ENCODE data around the gene TSC22D2. TPM values are rescaled to one million over a fixed set of nuclear protein-coding genes. Genes with fewer than 3 reads are reported as not detected.

TSC22D2 gene
- total and polyA plus RNA-seq, 2 of the 4 experiments (the other 2 are of a cell fraction): 12.2 to 20.5 TPM

DNA sequence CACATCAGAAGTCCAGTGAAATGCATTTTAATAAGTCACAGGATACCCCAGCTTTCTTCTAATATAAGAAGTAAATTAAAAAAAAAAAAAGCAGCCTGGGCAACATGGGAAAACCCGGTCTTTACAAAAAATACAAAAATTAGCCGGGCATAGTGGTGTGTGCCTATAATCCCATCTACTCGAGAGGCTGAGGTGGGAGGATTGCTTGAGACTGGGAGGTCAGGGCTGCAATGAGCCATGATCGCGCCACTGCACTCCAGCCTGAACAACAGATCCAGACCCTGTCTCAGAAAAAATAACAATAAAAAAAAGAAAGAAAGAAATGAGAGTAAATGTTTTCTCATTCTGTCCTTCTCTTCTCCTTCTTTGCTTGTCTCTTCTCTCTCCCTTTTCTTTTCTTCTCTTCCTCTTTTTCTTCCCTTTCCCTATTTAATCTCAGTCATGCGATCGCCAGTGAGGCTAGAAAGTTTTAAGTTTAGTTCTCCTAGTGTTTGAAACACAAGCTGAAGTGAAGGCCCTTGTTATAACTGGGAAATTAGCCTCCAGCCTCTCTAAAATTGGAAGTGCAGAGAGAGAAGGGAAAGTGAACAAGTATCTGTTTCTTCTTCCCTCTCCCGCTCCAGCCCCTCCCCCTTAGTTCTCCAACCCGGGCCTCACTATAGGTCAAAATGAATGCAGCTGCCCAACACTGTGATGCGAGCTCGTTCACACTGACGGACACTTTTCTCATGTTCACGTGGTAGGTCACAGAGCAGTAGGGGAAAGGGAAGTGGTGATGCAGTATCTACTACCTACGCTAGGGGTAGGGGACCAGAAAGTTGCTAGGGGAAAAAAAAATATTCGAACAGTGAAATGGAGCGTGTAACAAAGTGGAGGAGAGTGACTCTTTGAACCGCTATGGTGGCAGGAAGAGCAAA, 23.5 kb upstream of the TSC22D2 start (continued):
- TF ChIP-seq ELK1 (IDR thresholded peaks at IDR 0.05; ENCODE audit: borderline replicate concordance, low read depth, low read length): no peak
